Measurements from ENCODE around the gene DCDC2C.

DNA sequence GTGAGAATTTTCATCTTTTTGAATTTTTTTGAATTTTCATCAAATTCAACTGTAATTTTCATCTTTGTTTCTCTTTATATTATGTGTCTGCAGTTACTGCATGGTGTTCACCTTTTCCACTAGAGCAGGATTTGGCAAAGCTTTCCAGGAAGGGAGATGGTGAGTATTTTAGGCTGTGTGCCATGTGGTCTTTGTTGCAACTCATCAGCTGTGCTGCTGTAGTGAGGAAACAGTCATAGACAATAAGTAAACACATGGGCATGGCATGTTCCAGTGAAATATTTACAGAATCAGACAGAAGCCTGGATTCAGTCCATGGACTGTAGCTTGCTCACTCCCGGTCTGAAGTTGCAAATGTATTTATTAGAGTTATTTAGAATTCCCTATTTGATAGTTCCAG is 120.4 kb downstream of the DCDC2C start:
- TF ChIP-seq CTCF (IDR thresholded peaks at IDR 0.05; ENCODE audit: borderline replicate concordance, extremely low read depth, low read length, poor library complexity, severe bottlenecking) (no peak), EZH2 (IDR thresholded peaks at IDR 0.05; ENCODE audit: borderline replicate concordance, low read depth, low read length, severe bottlenecking) (no peak)
